Measurements from ENCODE around the gene SCRN1. TPM values are rescaled to one million over a fixed set of nuclear protein-coding genes. Genes with fewer than 3 reads are reported as not detected.

SCRN1 gene
- total and polyA plus RNA-seq, 2 of the 13 experiments (the other 11 are each of a cell fraction or from before 2014, with no cell fraction given), result 43.2 to 49.8 TPM

- TF ChIP-seq, protein P1, sequence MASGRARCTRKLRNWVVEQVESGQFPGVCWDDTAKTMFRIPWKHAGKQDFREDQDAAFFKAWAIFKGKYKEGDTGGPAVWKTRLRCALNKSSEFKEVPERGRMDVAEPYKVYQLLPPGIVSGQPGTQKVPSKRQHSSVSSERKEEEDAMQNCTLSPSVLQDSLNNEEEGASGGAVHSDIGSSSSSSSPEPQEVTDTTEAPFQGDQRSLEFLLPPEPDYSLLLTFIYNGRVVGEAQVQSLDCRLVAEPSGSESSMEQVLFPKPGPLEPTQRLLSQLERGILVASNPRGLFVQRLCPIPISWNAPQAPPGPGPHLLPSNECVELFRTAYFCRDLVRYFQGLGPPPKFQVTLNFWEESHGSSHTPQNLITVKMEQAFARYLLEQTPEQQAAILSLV (CRISPR knock-in tag; IDR thresholded peaks at IDR 0.05; ENCODE audit: borderline replicate concordance), result no peak
Observed at GRCh38 chr7:30028749-30029635, 39.4 kb upstream of the SCRN1 start (continued).

DNA sequence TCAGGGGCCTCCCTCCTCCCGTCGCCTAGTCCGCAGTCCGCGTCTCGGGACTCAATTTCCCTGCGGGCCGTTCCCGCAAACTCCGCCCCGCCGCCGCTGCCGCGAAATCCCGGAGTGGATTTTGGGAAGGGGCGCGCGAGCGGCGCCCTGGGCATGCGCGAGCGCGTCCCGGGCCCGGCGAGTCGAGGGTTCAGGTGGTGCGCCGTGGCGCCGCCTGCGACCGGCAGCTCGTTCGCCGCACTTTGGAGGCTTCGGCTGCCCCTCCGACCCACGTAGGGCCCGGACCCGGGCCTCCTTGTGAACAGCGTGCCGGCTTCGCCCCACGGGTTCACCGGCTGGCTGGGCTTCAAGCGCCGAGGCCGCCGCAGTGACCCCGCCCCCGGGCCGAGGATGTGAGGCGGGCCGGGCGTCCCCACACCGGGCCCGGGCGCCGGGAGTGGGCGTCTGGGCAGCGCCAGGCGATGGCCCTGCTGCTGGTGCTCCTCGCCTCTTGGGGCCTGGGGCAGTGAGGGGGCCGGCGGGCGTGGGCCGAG is 38.7 kb upstream of the SCRN1 start, which contains the start of gene PLEKHA8:
Gene PLEKHA8 (plus strand): TSS at position 197 of the 533 bp plus-strand sequence. CDS start 351 bp downstream, outside the sequence.
- H2AFZ ChIP-seq (ENCODE audit: low read length), result peak within 1 kb of the TSS; percentile 88
- ATAC-seq (peak; percentile 71), DNase-seq (ENCODE audit: low spot score) (peak; percentile 77), FAIRE-seq (no peak)
- H3K4me3 ChIP-seq (replicated peaks in 1 of 3; ENCODE audit: insufficient read depth in 1 of 3, low read depth in 2 of 3, low read length in 3 of 3), result peak within 1 kb of the TSS; percentile 82 to 96 (median 95)
- H3K27ac ChIP-seq (ENCODE audit: extremely low read length, insufficient read depth, low read length), result peak within 1 kb of the TSS; percentile 89
- no peaks in the 10 kb centered on the region; a peak in 1 of 5 replicates for H3K27me3 ChIP-seq (ENCODE audit: control insufficient read depth in 1 of 2, insufficient read depth in 2 of 2, low read length in 2 of 2)
- WGBS (ENCODE audit: low lambda C conversion rate), result 4% methylated on average over 9 of the region's 70 CpGs
- peak within 1 kb of the TSS; percentile 82 for H3K9ac ChIP-seq (ENCODE audit: insufficient read depth, low read depth, low read length)
- H3K4me2 ChIP-seq (ENCODE audit: low read depth, low read length), result peak within 1 kb of the TSS; percentile 91
- H3K79me2 ChIP-seq (ENCODE audit: insufficient read depth, low read length), result peaks cover 76% of the 10 kb centered on the region
- intact Hi-C loops (cut with micrococcal nuclease; ENCODE audit: unreplicated experiment) (loop anchor here (1.0 to 2.0 kb wide), 2 partner anchors 35 to 40 kb away; no protein-coding TSS in a partner anchor), in situ Hi-C loops (cut with HindIII; ENCODE audit: extremely low pct_ligation_motif_present, low pct_unique_long_range_greater_than_20kb) (loop anchor here (5.0 kb wide), 1 partner anchor 41 kb away; the partner anchor contains the start of gene SCRN1)
- no peaks in the 10 kb centered on the region; a peak in 1 of 5 replicates for H3K36me3 ChIP-seq (replicated peaks in 1 of 2; ENCODE audit: control insufficient read depth in 1 of 2, insufficient read depth in 2 of 2, low read length in 2 of 2)
- H3K9me3 ChIP-seq (ENCODE audit: low read length), result no peaks in the 10 kb centered on the region
- ChIA-PET POLR2A (interaction anchor here (0.9 to 2.9 kb wide), 4 partner anchors 12 to 41 kb away, joined by 5 to 22 read pairs (median 8); partner anchors contain the start of gene SCRN1), CTCF (ENCODE audit: low intra/inter-chr PET ratio, low total read pairs) (no interaction called here)
- H3K4me1 ChIP-seq (ENCODE audit: insufficient read depth, low read length), result peaks cover 58% of the 10 kb centered on the region
- H4K20me1 ChIP-seq (ENCODE audit: insufficient read depth, low read length), result peaks cover 22% of the 10 kb centered on the region
- no TSS peak for BruUV-seq (replicated peaks)
- TF ChIP-seq ZNF570 (CRISPR knock-in tag; IDR thresholded peaks at IDR 0.05; ENCODE audit: borderline replicate concordance) (no peak), HNRNPK (IDR thresholded peaks at IDR 0.05; ENCODE audit: low read depth, low read length, poor library complexity, severe bottlenecking) (peak; percentile 68), JUN (CRISPR knock-in tag; IDR thresholded peaks at IDR 0.05) (no peak), ZSCAN31 (CRISPR knock-in tag; IDR thresholded peaks at IDR 0.05; ENCODE audit: low read depth) (peak; percentile 83), SPEN (CRISPR knock-in tag; IDR thresholded peaks at IDR 0.05; ENCODE audit: low read depth) (peak; percentile 77), SYNCRIP (IDR thresholded peaks at IDR 0.05; ENCODE audit: insufficient read depth, low read depth, low read length) (no peak), CBX5 (CRISPR knock-in tag; IDR thresholded peaks at IDR 0.05; ENCODE audit: borderline replicate concordance) (no peak), IKZF4 (CRISPR knock-in tag; IDR thresholded peaks at IDR 0.05; ENCODE audit: borderline replicate concordance, low read depth, not compliant biosample characterization) (no peak), HNF4G (IDR thresholded peaks at IDR 0.05; ENCODE audit: borderline replicate concordance, low read depth, low read length) (peak; percentile 47; the same call in 1 of the 2 replicates), HNF4G (CRISPR knock-in tag; IDR thresholded peaks at IDR 0.05; ENCODE audit: borderline replicate concordance, low read depth) (no peak), CREM (IDR thresholded peaks at IDR 0.05) (peak; percentile 42; the same call in 1 of the 2 replicates), CREM (CRISPR knock-in tag; IDR thresholded peaks at IDR 0.05) (no peak), ZSCAN22 (CRISPR knock-in tag; IDR thresholded peaks at IDR 0.05) (peak; percentile 62; the same call in 1 of the 2 replicates), ZBTB8A (CRISPR knock-in tag; IDR thresholded peaks at IDR 0.05; ENCODE audit: borderline replicate concordance, low read depth) (0 out of 2 replicates have a peak, but pooled peaks have one; percentile 39), ZNF367 (CRISPR knock-in tag; IDR thresholded peaks at IDR 0.05; ENCODE audit: borderline replicate concordance) (no peak; the same call in 1 of the 2 replicates)
- TF ChIP-seq, protein P2, sequence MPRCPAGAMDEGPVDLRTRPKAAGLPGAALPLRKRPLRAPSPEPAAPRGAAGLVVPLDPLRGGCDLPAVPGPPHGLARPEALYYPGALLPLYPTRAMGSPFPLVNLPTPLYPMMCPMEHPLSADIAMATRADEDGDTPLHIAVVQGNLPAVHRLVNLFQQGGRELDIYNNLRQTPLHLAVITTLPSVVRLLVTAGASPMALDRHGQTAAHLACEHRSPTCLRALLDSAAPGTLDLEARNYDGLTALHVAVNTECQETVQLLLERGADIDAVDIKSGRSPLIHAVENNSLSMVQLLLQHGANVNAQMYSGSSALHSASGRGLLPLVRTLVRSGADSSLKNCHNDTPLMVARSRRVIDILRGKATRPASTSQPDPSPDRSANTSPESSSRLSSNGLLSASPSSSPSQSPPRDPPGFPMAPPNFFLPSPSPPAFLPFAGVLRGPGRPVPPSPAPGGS (CRISPR knock-in tag; IDR thresholded peaks at IDR 0.05), result peak; percentile 81; the same call in 1 of the 2 replicates

Data from HepG2 (cell line).